ENCODE results near the gene SLIT1. TPM values are rescaled to one million over a fixed set of nuclear protein-coding genes. Genes with fewer than 3 reads are reported as not detected.
A peak's percentile ranks its signal among the peaks of the same experiment; 100 is the strongest.
"Not testable (repeated sequence)": the region's sequence is repeated elsewhere in the genome, so short reads cannot be mapped to it uniquely, and the experiment has no call there.

The SLIT1 gene
- total RNA-seq, 1 donor: not detected

GRCh38 chr10:97083228-97083829, 102.4 kb downstream of the SLIT1 start:
- peak; percentile 14 for DNase-seq (ENCODE audit: insufficient read length, low spot score, missing footprints)
- H3K9me3 ChIP-seq (ENCODE audit: low read depth, low read length): no peaks in the 10 kb centered on the region
- H2AFZ ChIP-seq (ENCODE audit: low read length): no peak overlapping the region
- H3K36me3 ChIP-seq (ENCODE audit: insufficient read depth, low read length): no peaks in the 10 kb centered on the region
- no peaks in the 10 kb centered on the region for H3K79me2 ChIP-seq (ENCODE audit: insufficient read depth, low read length)
- peaks cover 5% of the 10 kb centered on the region for H3K27me3 ChIP-seq (ENCODE audit: insufficient read depth, low read length)
- no peaks in the 10 kb centered on the region for H4K20me1 ChIP-seq (ENCODE audit: insufficient read depth, low read length)
- H3K27ac ChIP-seq (ENCODE audit: low read depth, low read length): no peak overlapping the region
- no peak for TF ChIP-seq CTCF (IDR thresholded peaks at IDR 0.05; ENCODE audit: extremely low read depth, low read depth, low read length)
- H3K4me1 ChIP-seq (ENCODE audit: insufficient read depth, low read length): no peaks in the 10 kb centered on the region
- H3K4me2 ChIP-seq (ENCODE audit: insufficient read depth, low read length): no peak overlapping the region
- no peak overlapping the region for H3K4me3 ChIP-seq (ENCODE audit: insufficient read depth, low read length)

GRCh38 chr10:97082575-97082974, 103.2 kb downstream of the SLIT1 start:
- not testable (repeated sequence) for H3K36me3 ChIP-seq (ENCODE audit: insufficient read depth, low read length); H3K4me3 ChIP-seq (ENCODE audit: insufficient read depth, low read length); H2AFZ ChIP-seq (ENCODE audit: low read length); DNase-seq (ENCODE audit: insufficient read length, low spot score, missing footprints); H4K20me1 ChIP-seq (ENCODE audit: insufficient read depth, low read length); H3K4me2 ChIP-seq (ENCODE audit: insufficient read depth, low read length); H3K79me2 ChIP-seq (ENCODE audit: insufficient read depth, low read length); H3K27me3 ChIP-seq (ENCODE audit: insufficient read depth, low read length); H3K27ac ChIP-seq (ENCODE audit: low read depth, low read length); H3K9me3 ChIP-seq (ENCODE audit: low read depth, low read length); H3K4me1 ChIP-seq (ENCODE audit: insufficient read depth, low read length)

- no peak overlapping the region for H2AFZ ChIP-seq (ENCODE audit: low read length)
- H4K20me1 ChIP-seq (ENCODE audit: insufficient read depth, low read length): no peaks in the 10 kb centered on the region
- no peak overlapping the region for H3K27ac ChIP-seq (ENCODE audit: low read depth, low read length)
- peak; percentile 96 for TF ChIP-seq CTCF (IDR thresholded peaks at IDR 0.05; ENCODE audit: extremely low read depth, low read depth, low read length)
- no peaks in the 10 kb centered on the region for H3K79me2 ChIP-seq (ENCODE audit: insufficient read depth, low read length)
- H3K27me3 ChIP-seq (ENCODE audit: insufficient read depth, low read length): peaks cover 5% of the 10 kb centered on the region
- no peaks in the 10 kb centered on the region for H3K36me3 ChIP-seq (ENCODE audit: insufficient read depth, low read length)
- H3K4me3 ChIP-seq (ENCODE audit: insufficient read depth, low read length): no peak overlapping the region
- no peaks in the 10 kb centered on the region for H3K4me1 ChIP-seq (ENCODE audit: insufficient read depth, low read length)
- H3K4me2 ChIP-seq (ENCODE audit: insufficient read depth, low read length): no peak overlapping the region
- DNase-seq (ENCODE audit: insufficient read length, low spot score, missing footprints): peak; percentile 86
- no peaks in the 10 kb centered on the region for H3K9me3 ChIP-seq (ENCODE audit: low read depth, low read length)
These were observed 104.0 kb downstream of the SLIT1 start for GRCh38 chr10:97081621-97082235.

- H4K20me1 ChIP-seq (ENCODE audit: insufficient read depth, low read length): no peaks in the 10 kb centered on the region
- H3K9me3 ChIP-seq (ENCODE audit: low read depth, low read length): no peaks in the 10 kb centered on the region
- no peak overlapping the region for H3K4me2 ChIP-seq (ENCODE audit: insufficient read depth, low read length)
- peak; percentile 13 for DNase-seq (ENCODE audit: insufficient read length, low spot score, missing footprints)
- peaks cover 5% of the 10 kb centered on the region for H3K27me3 ChIP-seq (ENCODE audit: insufficient read depth, low read length)
- H3K36me3 ChIP-seq (ENCODE audit: insufficient read depth, low read length): no peaks in the 10 kb centered on the region
- H3K79me2 ChIP-seq (ENCODE audit: insufficient read depth, low read length): no peaks in the 10 kb centered on the region
- H3K27ac ChIP-seq (ENCODE audit: low read depth, low read length): no peak overlapping the region
- no peak overlapping the region for H3K4me3 ChIP-seq (ENCODE audit: insufficient read depth, low read length)
- no peak for TF ChIP-seq CTCF (IDR thresholded peaks at IDR 0.05; ENCODE audit: extremely low read depth, low read depth, low read length)
- no peaks in the 10 kb centered on the region for H3K4me1 ChIP-seq (ENCODE audit: insufficient read depth, low read length)
- no peak overlapping the region for H2AFZ ChIP-seq (ENCODE audit: low read length)
These were observed 105.5 kb downstream of the SLIT1 start for GRCh38 chr10:97080051-97080776.

All from osteoblast (primary cell).